ENCODE results near the gene RNF14.

Gene RNF14

DNA sequence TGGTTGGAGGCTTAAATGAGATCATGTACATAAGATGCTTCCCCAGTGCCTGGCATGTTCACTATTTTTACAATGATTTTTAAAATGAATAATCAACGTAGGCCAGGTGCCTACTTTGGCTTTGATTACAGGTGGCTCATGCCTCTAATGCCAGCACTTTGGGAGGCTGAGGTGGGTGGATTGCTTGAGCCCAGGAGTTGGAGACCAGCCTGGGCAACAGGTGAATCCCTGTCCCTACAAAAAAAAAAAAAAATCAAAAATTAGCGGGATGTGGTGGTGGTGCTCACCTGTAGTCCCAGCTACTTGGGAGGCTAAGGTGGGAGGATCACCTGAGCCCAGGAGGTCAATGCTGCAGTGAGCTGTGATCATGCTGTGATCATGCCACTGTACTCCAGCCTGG, 20.1 kb upstream of the RNF14 start:
- FAIRE-seq = no peak

DNA sequence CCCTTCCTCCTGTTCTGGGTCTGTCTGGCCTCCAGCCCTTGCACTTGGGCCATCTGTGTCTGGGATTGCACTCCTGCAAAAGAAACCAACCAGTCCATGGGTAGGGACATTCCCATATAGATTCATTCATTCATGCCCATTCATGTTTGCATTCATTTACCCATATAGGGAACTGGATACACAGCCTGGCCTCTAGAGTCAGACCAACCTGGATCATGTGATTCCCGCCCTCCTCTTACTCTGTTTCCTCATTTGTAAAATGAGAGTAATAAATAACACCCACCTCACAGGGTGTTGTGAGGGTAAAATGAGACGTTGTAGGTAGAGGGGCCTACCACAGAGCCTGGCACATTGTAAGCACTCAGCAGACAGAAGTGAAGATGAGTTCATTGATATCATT, 19.4 kb upstream of the RNF14 start:
- no peak for FAIRE-seq

GRCh38 chr5:141950207-141951005, 18.5 kb upstream of the RNF14 start:
- FAIRE-seq = no peak

GRCh38 chr5:141951332-141951781, 17.5 kb upstream of the RNF14 start:
- FAIRE-seq = no peak

DNA sequence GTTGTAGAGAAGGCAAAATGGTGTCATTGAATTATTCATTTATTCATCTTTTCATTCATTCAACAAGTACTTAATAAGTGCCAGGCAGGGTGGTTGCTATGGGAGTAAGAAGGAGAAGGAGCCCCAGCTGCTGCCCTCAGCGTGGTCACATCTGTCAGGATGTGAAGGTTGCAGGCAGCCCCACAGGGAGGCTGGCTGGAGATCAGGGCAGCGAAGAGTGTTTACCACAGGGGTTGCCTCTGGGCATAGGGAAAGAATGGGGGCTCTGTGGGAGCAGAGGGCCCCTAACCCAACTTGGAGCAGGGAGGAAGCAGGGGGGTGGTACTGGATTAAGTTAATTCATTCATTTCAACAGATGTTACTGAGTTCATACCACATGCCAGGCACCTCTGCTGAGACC, 16.9 kb upstream of the RNF14 start:
- no peak for FAIRE-seq

DNA sequence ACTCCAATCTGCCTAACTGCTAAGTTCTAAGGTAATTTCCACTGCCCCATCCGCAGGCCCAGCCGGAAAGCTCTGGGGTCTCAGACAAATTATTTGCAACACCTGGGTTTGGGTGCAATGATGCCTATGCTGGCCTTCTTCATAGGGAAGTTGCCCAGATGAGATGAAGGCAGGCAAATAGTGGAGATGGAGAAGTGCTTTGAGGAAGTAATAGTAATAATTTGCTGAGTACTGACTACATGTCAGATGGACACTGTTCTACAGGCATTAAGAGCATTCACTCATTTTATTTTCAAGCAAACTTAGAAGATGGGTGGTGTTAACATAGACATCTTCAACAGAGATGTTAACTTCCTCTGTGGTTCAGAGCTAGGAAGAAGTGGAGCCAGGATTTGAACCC, 14.7 kb upstream of the RNF14 start:
- FAIRE-seq = no peak

GRCh38 chr5:141957367-141957996, 11.4 kb upstream of the RNF14 start:
- no peak for FAIRE-seq

DNA sequence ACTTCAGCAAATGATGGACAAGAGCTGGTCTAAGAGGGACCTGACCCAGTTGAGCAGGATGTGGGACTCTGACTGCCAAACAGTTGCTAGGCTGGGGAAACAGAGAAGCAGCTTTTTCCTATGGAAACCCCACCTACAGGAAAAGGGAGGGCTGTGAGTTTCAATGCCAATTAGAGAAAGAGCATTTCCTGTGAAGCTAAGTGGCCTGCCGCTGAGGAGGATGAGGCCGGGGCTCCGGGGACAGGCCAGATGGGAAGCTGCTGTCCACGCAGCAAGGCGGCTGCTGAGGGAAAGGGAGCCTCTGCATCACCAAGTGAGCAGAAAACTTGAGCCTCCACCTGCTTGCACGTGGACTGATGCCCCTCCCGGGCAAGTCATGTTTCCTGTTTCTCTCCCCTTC, 10.8 kb upstream of the RNF14 start, which contains the start of gene PCDH12:
TSS of gene PCDH12 (minus strand) at position 90 of the 400 bp plus-strand sequence. CDS start 351 bp downstream, outside the sequence.
- FAIRE-seq = no peak

DNA sequence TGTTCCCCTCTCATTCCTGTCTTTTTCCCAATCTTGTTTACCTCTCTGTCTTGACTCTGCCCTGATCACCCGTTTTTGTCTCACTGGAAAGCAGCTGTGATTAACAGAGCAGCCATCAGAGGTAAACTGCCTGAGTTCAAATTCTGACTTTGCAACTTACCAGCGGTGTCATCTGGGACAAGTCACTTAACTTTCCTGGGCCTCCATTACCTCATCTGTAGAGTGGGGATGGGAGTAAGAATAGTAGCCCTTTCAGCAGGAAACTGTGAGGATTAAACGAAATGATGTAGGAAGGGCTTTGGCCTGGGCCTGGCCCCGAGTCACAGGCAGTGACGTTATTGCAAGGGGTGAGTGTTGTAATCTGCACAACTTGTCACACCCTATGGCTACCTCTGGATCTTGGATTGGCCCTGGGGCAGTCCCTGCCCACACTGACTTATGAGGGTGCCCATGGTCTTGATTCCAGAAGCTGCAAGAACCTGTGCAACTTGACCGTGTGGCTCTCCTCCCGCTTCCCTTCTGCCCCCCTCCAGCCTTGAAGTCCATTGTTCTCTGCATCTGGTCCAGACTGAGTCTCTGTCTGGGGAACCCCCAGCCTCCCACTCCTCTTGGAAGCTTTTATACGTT, 10.2 kb upstream of the RNF14 start:
- FAIRE-seq = no peak

DNA sequence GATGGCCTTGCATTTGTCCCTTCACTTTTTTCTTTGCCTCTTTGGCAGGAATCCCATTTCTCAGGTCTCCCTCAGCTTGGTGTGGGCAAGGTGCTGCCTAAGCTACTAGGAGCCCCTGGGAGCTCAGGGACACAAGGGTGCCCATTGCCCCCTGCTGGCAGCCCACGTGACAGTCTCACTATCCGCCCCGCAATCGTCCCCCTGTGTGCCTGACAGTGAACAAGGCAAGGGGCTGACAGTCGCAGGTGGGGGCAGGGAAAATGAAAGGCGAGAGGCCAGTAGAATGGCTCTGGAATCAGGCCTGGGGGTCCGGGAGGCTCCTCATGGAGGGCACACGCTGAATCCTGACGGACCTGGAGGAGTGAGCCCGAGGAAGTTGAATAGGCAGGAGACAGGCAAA, 8.9 kb upstream of the RNF14 start:
- no peak for FAIRE-seq

DNA sequence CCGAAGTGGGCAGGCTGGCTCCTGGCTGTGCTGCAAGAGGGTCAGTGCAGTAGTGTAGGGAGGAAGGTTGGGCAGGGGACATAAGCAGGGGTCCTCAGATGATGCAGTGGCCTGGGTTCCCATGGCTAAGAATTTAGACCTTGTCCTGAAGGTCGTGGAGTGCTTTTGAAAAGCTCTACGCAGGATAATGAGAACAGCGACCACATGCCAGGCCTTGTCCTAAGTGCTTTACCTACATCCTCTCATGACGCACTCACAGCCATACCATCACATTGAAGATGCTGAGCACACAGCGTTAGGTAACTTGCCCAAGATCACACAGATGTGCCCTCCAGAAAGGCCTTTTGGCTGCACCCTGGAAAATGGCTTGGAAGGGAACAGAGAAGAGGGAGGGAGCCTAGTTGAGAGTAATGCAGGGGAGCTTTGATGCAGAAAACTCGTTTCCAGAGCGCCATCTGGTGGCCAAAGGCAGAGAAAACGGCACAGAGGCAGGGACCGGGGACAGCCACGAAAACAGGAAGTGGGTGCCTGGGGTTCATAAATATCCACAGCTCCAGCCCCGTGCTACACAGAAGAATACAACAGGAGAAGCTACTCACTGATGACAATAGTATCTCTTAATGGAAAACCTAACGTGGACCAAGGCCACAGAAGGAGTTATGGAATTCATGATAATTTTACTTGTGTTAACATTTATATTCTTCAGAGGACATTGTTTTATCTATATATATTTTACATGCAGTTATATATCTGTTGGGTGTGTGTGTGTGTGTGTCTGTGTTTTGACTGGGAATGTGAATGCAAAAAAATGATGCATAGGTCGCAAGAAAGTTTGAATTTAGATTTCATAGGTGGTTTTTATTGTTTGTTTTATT, 8.2 kb upstream of the RNF14 start:
- FAIRE-seq = no peak

- FAIRE-seq = no peak
These were observed 7.4 kb upstream of the RNF14 start for GRCh38 chr5:141961466-141961865.

DNA sequence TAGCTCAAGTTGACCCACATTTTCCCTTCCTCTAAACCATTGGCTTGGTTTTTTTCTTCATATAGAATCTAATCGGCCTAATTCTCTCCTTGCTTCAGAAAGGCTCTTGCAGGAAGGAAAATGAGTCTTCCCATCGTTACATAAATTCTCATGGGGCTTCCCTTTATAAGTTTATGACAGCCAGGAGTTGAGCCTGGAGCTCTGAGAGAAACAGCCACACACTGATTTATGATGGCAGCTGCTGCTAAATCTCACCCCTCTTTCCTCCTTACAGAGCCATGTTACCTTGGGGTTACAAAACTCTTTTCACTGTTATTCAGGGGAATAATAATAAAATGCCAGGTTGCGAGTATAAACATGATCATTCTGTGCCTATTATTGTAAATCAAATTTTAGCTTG, 5.2 kb upstream of the RNF14 start:
- no peak for FAIRE-seq

DNA sequence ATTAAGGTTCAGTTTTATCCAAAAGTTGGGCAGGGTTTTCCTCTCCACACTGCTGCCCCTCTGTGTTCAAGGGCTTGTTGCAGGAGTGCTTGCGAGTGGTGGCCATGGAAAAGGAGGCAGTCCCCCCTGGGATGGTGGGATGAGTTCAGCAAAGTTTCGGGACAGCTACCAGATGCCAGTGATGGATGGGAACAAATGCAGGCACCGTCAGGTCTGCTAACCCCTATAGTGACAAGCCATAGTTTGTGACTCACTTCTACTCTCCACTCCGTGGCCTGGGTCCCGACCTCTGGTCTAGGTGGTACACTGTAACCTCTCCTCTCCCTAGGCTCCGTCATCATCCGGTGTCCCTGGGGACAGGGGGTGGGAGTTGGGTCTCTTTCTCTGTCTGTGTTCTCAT, 3.8 kb upstream of the RNF14 start:
- FAIRE-seq = no peak

DNA sequence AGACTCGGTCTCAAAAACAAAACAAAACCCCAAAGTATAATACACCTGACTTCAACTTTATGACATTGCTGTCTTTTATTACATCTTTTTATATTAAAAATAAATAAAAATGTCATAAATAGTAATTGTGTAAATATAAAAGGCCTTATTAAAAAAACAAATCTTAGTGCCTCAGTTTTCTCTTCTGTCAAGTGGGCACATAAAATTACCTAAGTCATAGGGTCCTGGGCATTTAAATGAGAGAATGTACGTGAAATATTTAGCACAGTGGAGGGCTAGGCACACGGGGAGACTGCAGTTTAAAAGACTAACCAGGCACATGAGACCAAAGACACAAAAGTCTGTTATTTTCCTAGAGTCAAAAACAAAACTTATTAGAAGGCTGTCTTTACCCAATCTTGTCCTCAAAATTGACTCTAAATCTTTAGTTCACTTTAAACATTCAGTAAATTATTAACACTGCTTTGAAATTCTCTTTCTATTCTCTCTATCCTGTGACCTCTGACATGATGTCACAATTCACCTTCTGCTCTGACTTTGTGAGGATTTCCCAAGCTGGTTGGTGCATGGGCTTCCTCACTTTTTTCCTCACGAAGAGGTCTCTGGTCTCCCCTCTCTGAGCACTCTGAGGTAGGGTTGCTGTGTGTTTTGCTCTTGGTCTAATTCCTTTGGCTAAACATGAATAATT, 2.5 kb upstream of the RNF14 start:
- no peak for FAIRE-seq

DNA sequence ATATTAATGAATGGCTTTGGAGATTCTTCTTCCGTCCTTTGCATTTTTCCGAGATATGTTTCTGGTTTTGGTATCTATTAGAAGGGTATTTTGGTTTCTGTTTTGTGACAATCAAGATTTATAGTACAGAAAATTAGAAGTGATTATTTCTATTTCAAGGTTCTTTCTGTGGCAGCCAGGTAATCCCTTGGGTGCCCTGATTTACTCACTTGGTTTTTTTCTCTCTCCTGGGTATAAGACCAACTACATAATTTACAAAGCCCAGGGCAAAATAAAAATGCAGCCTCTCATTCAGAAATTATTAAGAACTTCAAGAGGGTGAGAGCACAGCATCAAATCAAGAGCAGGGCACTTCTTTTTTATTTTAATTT, 2.0 kb upstream of the RNF14 start:
- no peak for FAIRE-seq

DNA sequence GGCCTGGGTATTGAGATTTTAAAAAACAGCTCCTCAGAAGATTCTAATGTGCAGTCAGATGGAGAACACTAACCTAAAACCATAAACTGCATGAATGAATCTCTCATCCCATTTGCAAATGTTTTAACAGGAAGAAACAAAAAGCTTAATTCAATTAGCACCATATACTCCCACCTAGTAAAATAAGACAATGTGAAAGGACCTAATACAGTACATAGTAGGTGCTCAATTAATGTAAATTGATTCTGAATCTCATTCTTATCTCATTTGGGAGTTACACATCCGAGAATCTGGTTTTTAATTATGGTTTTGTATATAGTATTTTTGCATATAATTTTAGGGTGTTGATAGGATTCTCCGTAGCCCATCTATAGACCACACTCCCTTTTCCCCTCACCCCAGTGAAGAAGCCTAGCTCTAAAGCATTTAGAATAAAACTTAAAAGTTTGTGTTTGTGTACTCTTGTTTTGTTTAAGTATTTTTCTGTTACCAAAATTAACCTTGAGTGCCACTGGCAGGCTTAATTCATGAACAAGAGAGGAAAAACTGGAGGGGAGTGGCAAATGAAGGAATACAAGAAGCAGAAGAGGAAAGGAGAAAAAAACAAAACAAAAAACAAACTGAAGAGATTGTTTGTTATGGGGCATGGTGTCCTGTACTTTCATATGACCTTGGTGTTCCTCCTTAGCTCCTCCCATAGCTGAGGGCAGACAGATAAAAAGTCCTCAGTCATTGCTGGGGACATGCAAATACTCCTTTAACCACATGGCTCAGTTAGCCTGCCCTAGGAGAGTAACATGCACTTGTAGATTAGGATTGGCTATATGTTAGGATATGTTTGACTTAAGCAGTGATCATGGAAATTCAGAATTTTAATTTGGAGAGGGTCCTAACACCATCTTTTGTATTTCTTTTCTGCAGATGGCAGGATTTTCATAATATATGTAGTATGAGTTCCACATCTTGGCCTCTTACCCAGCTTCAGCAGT, 1.2 kb downstream of the RNF14 start:
- no peak for FAIRE-seq

DNA sequence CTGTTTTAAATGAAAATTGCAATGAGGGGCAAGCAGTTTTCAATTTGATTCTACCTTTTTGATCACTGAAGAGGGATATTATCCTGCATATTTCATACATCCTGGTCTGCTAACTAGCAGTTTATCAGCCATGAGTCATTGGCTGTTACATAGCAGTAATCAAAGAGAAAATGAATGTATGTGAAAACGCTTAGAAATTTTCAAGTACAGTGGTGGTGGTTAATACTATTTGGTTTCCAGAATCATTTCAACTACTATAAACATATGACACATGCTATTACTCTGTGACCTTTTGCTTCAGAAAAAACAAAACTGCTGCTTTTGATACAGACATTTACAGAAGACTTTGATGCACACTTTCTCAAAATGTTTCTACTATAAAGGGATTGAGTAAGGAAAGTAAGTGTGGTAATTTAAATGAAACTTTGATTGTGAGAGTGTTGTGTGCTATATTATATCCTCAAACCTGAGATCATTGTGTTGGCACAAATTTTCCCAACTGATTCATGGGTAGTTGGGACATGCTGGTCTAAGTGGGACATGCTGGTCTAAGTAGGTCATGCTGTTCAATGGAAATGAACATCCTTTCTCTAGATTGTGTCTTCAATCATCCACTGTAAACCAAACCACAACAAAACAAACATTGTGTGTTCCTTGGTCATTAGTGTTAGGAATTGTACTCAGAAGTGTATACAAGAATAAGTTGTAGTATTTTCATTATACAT, 5.1 kb downstream of the RNF14 start:
- FAIRE-seq = no peak

- FAIRE-seq = no peak
These were observed 7.3 kb downstream of the RNF14 start for GRCh38 chr5:141976176-141976575.

- no peak for FAIRE-seq
These were observed 9.5 kb downstream of the RNF14 start for GRCh38 chr5:141978389-141978788.
